Activated CD8-positive, alpha-beta T cell treated with anti-CD3 and anti-CD28 coated beads for 36 hours (primary cell): ENCODE results near the gene SH2B2. TPM values are rescaled to one million over a fixed set of nuclear protein-coding genes. Genes with fewer than 3 reads are reported as not detected.

Source experiments
- ATAC-seq: fragments of 200-7000 bp; cut with Tn5 transposase; one replicate; pipeline ENCODE4 v1.10.0; 2021; ENCODE audit warnings: mild to moderate bottlenecking, moderate library complexity
- CTCF ChIA-PET: fragments of 350-600 bp; sonication (Branson Sonifier 250); formaldehyde crosslinking; loops from one replicate; lab custom pipeline; 2021; ENCODE audit warnings: antibody characterized with exemption; lab: Charles Lee
- POLR2A ChIA-PET: fragments of 350-600 bp; sonication (Branson Sonifier 250); formaldehyde crosslinking; loops from one replicate; lab custom pipeline; 2021; ENCODE audit warnings: antibody characterized with exemption; lab: Charles Lee
- DNase-seq: peaks from one replicate; pipeline ENCODE4 v3.0.0-alpha.2; 2020
- H3K27ac Mint-ChIP-seq: one replicate; pipeline ENCODE4 v1.8.0; 2021; ENCODE audit warnings: mild to moderate bottlenecking, mixed read lengths
- H3K27me3 Mint-ChIP-seq: one replicate; pipeline ENCODE4 v1.8.0; 2021; ENCODE audit warnings: mixed read lengths
- H3K36me3 Mint-ChIP-seq: one replicate; pipeline ENCODE4 v1.8.0; 2021; ENCODE audit warnings: low read depth, mixed read lengths
- H3K4me1 Mint-ChIP-seq: one replicate; pipeline ENCODE4 v1.8.0; 2021; ENCODE audit warnings: low read depth, mixed read lengths
- H3K4me3 Mint-ChIP-seq: one replicate; pipeline ENCODE4 v1.8.0; 2021; ENCODE audit warnings: mild to moderate bottlenecking, moderate library complexity, mixed read lengths
- H3K9me3 Mint-ChIP-seq: one replicate; pipeline ENCODE4 v1.8.0; 2021; ENCODE audit warnings: mixed read lengths
- intact Hi-C: fragments of 100-400 bp; cut with micrococcal nuclease; formaldehyde crosslinking; loops from one replicate; pipeline ENCODE4 v1.10.0; 2022
- total RNA-seq, 2 experiments: library from RNA; stranded (reverse); gene quantifications; one replicate each; pipeline ENCODE4 v1.2.3, GENCODE V29; 2021
- TF ChIP-seq, protein P1 (sequence below): fragments of 200-600 bp; IDR thresholded peaks from one replicate; pipeline ENCODE4 v1.8.0; 2022; ENCODE audit warnings: antibody characterized with exemption, mild to moderate bottlenecking

The SH2B2 gene
- total RNA-seq, 2 experiments from 2014 or later: 5.0 to 7.1 TPM

DNA sequence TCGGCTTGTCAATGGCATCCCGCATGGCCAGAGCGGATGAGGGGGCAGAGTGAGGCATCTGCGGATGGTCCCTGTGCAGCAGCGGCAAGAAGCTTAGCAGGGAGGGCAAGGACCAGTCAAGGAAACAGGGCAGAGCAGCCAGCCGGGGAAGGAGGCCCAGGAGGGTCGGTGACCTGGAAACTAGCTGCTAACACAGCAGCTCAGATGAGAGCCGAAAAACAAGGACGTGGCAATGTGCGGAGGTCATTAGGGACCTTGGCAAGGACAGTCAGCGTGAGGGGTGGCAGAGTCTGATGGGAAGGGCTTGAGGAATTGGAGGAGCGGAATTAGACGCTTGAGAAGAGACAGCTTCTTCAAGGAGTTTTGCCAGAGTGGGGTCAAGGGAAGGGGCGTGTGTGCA lies 20.1 kb upstream of the SH2B2 start:
- no peaks in the 10 kb centered on the region for H3K4me1 Mint-ChIP-seq
- TF ChIP-seq, protein P1, sequence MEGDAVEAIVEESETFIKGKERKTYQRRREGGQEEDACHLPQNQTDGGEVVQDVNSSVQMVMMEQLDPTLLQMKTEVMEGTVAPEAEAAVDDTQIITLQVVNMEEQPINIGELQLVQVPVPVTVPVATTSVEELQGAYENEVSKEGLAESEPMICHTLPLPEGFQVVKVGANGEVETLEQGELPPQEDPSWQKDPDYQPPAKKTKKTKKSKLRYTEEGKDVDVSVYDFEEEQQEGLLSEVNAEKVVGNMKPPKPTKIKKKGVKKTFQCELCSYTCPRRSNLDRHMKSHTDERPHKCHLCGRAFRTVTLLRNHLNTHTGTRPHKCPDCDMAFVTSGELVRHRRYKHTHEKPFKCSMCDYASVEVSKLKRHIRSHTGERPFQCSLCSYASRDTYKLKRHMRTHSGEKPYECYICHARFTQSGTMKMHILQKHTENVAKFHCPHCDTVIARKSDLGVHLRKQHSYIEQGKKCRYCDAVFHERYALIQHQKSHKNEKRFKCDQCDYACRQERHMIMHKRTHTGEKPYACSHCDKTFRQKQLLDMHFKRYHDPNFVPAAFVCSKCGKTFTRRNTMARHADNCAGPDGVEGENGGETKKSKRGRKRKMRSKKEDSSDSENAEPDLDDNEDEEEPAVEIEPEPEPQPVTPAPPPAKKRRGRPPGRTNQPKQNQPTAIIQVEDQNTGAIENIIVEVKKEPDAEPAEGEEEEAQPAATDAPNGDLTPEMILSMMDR: no peak
- ATAC-seq (no peak), DNase-seq (no peak)
- intact Hi-C loops: no loop called here
- no peaks in the 10 kb centered on the region for H3K36me3 Mint-ChIP-seq
- H3K9me3 Mint-ChIP-seq: no peaks in the 10 kb centered on the region
- no peak overlapping the region for H3K27ac Mint-ChIP-seq
- H3K27me3 Mint-ChIP-seq: no peaks in the 10 kb centered on the region
- POLR2A ChIA-PET: interaction anchor here (0.6 to 0.8 kb wide), 3 partner anchors 21 to 1079 kb away, joined by 3 to 4 read pairs (median 3); no protein-coding TSS in a partner anchor
- no peak overlapping the region for H3K4me3 Mint-ChIP-seq
- CTCF ChIA-PET: no interaction called here

DNA sequence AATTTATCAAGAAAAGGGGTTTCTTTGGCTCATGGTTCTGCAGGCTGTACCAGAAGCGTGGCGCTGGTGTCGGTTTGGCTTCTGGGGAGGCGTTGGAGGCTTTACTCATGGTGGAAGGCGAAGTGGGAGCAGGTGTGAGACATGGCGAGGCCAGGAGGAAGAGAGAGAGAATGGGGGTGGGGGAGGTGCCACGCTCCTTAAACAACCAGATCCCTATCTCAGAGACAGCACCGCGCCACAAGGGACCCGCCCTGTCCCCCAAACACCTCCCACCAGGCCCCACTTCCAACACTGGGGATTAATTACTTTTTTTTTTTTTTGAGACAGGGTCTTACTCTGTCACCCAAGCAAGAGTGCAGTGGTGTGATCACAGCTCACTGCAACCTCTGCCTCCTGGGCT lies 18.0 kb upstream of the SH2B2 start:
- no peak for ATAC-seq
- ChIA-PET CTCF (interaction anchor here (1.2 kb wide), 1 partner anchor 13 kb away, joined by 3 read pairs; no protein-coding TSS in a partner anchor), POLR2A (no interaction called here)
- no peak overlapping the region for H3K27ac Mint-ChIP-seq
- H3K9me3 Mint-ChIP-seq: no peaks in the 10 kb centered on the region
- peaks cover 2% of the 10 kb centered on the region for H3K4me1 Mint-ChIP-seq
- TF ChIP-seq, protein P1: no peak
- no peak for DNase-seq
- H3K27me3 Mint-ChIP-seq: no peaks in the 10 kb centered on the region
- intact Hi-C loops: no loop called here
- H3K36me3 Mint-ChIP-seq: no peaks in the 10 kb centered on the region
- no peak overlapping the region for H3K4me3 Mint-ChIP-seq

DNA sequence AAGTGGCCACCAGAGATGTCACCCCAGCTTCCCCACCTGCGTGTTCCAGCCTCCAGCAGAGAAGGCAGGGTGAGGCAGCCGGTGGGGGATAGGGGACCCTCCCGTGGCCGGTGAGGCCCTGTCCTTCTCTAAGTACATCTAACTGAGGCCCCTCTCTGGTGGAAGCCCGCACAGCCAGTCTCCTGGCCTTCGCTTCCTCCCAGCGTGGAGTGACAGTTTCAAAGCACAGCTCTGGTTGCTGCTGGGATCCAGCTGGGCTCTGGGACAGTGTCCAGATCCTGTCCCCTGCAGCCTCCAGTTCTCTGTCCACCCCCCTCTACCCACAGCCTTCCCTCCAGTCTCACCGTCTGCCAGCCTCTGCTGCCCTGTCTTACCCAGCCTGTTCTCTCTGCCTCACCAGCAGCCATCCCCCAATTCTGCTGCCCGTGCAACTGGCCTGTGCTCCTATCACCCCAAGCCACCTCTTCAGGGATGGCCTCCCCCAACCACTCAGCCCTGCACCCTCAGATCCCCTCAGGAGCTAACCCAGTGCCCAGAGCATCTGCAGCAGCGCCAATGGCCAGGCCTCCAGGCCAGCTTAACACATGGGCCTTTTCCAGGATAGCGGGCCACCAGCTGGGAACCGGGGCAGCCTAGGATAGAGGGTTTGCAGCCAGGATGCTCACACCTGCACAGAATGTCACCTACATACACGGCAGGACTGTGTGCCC lies 16.3 kb upstream of the SH2B2 start:
- CTCF ChIA-PET: interaction anchor here (0.8 to 4.3 kb wide), 5 partner anchors 10 to 727 kb away, joined by 3 to 23 read pairs (median 5); partner anchors contain the start of gene SH2B2
- TF ChIP-seq, protein P1: no peak
- H3K4me3 Mint-ChIP-seq: no peak overlapping the region
- POLR2A ChIA-PET: no interaction called here
- no peaks in the 10 kb centered on the region for H3K9me3 Mint-ChIP-seq
- H3K27me3 Mint-ChIP-seq: no peaks in the 10 kb centered on the region
- H3K27ac Mint-ChIP-seq: no peak overlapping the region
- no peaks in the 10 kb centered on the region for H3K36me3 Mint-ChIP-seq
- no peak for ATAC-seq
- peaks cover 2% of the 10 kb centered on the region for H3K4me1 Mint-ChIP-seq
- DNase-seq: no peak
- intact Hi-C loops: loop anchor here (5.0 kb wide), 1 partner anchor 728 kb away; no protein-coding TSS in a partner anchor

DNA sequence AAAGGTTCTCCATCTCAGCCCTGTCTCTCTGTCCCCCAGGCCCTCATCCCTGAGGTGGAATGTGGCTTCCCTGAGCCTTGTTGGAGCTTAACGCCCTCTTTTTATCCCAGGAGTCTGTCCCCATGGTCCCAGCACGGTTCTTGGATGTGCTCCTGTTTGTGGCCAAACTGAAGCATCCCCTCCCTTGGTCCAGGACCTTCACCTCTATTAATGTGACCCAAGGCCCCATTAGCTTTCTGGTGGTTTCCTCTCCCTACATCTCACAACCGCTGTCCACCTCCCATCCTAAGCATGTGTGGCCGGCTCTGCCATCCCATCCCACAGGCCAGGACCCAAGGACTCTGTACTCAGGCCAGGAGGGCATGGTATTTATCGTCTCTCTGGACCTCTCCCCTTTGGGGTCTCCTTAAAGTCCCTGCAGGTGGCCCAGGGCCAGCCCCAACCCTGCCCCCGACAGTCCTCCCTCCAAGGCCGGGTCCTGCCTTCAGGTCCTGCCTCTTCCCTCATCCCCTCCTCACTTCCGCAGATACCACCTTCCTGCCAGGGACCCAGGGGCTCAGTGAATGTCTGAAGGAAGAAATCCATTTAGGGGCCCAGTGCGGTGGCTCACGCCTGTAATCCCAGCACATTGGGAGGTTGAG lies 15.4 kb upstream of the SH2B2 start:
- intact Hi-C loops: loop anchor here (5.0 kb wide), 1 partner anchor 729 kb away; no protein-coding TSS in a partner anchor
- Mint-ChIP-seq H3K4me1 (peaks cover 2% of the 10 kb centered on the region), H3K36me3 (no peaks in the 10 kb centered on the region), H3K27ac (no peak overlapping the region), H3K27me3 (no peaks in the 10 kb centered on the region), H3K9me3 (no peaks in the 10 kb centered on the region), H3K4me3 (no peak overlapping the region)
- ChIA-PET POLR2A (interaction anchor here (0.6 kb wide), 1 partner anchor 19 kb away, joined by 3 read pairs; no protein-coding TSS in a partner anchor), CTCF (interaction anchor here (0.8 to 4.3 kb wide), 8 partner anchors 9 to 728 kb away, joined by 3 to 23 read pairs (median 4); partner anchors contain the start of gene SH2B2)
- DNase-seq: no peak
- TF ChIP-seq, protein P1: no peak
- ATAC-seq: no peak
